GM12875 (cell line): Measurements from ENCODE around the gene NSUN6.

Source experiments
- H3K4me3 ChIP-seq: one replicate; pipeline ENCODE4 v1.5.1; 2011; ENCODE audit warnings: low read depth, low read length, control low read depth
- CTCF ChIP-seq: IDR thresholded peaks from 2 replicates; pipeline ENCODE4 v1.5.1; 2011; ENCODE audit warnings: low read depth, mild to moderate bottlenecking, control low read depth, inconsistent platforms, low read length, moderate library complexity, borderline replicate concordance; ENCODE audit not compliant: insufficient read depth

Gene NSUN6

GRCh38 chr10:18675086-18675801 is 23.9 kb upstream of the NSUN6 start:
- no peak overlapping the region for H3K4me3 ChIP-seq
- TF ChIP-seq CTCF, result no peak

- H3K4me3 ChIP-seq, result no peak overlapping the region
- TF ChIP-seq CTCF, result no peak
Measured at GRCh38 chr10:18668026-18668425, 16.6 kb upstream of the NSUN6 start.

GRCh38 chr10:18666810-18667209 is 15.4 kb upstream of the NSUN6 start:
- H3K4me3 ChIP-seq, result no peak overlapping the region
- no peak for TF ChIP-seq CTCF

- no peak for TF ChIP-seq CTCF
- H3K4me3 ChIP-seq, result no peak overlapping the region
Measured at GRCh38 chr10:18665815-18666558, 14.6 kb upstream of the NSUN6 start.

GRCh38 chr10:18664841-18665478 is 13.6 kb upstream of the NSUN6 start:
- no peak overlapping the region for H3K4me3 ChIP-seq

GRCh38 chr10:18660816-18661431 is 9.5 kb upstream of the NSUN6 start:
- H3K4me3 ChIP-seq, result no peak overlapping the region
- TF ChIP-seq CTCF, result no peak

More at GRCh38 chr10:18664841-18665478, 13.6 kb upstream of the NSUN6 start:
- TF ChIP-seq CTCF, result no peak
